Activated CD8-positive, alpha-beta memory T cell treated with anti-CD3 and anti-CD28 coated beads, Interleukin-2, amount 50 U/mL, for 48 hours (primary cell): ENCODE results near the gene TOMM5.
A peak's percentile ranks its signal among the peaks of the same experiment; 100 is the strongest.

Source experiments
- DNase-seq: peaks from one replicate; pipeline ENCODE4 v3.0.0-alpha.2; 2020

TOMM5 gene

DNA sequence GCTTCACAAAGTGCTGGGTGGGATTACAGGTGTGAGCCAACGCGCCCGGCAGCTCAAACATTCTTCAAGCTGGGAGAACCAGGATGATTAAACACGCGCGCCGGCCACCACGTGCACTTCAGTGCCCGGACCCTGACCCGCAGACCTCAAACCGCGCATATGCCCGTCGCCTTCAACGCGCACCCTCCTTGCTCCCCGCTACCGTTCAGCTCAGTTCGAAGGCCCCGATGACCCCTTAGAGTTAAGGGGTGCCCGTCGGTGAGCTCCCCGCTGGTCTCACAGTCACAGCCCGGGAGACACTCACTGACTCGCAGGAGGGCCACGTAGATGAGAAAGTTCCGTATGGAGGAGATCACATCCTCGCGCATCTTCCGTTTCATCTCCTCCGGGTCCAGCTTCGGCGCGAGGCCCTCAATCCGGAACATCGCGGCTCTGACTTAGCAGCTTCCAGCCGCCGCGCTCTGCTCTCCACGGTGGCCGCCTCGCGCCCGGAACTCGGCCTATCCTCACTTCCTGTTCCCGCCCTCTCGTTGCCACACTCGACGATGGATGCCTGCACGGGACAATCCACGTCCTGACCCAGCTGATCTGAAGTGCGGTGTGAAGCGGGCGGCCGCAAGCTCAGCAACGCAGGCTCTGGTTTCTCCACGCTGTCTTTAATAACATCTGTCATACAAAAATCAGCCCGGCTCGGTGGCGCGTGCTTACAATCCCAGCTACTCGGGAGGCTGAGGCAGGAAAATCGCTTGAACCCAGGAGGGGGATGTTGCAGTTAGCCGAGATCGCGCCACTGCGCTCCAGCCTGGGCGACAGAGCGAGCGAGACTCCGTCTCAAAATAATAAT is at the start of gene TOMM5:
TOMM5 (minus strand) TSS at position 490 of the 844 bp plus-strand sequence; CDS start at position 425, 65 bp downstream.
- peak; percentile 94 for DNase-seq

DNA sequence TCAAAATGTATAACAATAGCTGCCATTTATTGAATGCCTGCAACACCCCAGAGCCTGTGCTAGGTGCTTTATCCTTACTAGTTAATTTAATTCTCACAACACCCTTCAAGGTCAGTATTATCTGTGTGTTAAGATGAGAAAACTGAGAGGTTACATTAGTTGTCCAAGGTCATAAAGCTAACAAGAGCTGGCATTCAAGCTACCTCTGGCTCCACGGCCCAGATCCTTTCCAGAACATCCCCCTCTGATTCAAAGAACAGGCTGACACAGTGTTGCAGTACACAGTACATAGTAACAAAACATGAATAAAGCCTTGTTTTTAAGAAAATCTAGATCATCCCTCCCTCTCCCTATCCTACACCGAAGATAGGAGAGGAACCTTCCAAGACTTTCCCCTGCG is 48.9 kb upstream of the TOMM5 start:
- no peak for DNase-seq

DNA sequence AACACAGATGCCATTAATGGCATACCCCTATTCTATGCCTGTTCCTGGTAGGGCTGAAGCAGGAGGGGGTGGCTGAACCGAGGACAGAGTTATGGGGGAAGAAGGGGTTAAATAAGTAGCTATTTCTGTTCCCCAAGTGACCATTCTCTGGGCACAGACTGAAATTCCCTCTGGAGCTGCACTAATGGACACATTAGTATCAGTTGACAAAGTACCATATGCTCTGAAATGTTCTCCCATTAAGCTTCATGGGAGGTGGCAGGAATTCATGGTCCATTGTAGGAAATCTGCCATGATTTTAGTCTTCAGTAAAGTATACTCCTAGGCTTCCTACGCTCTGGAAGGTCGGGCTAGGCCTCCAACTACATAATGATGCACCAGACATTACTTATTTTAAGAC is 47.8 kb upstream of the TOMM5 start:
- no peak for DNase-seq

DNA sequence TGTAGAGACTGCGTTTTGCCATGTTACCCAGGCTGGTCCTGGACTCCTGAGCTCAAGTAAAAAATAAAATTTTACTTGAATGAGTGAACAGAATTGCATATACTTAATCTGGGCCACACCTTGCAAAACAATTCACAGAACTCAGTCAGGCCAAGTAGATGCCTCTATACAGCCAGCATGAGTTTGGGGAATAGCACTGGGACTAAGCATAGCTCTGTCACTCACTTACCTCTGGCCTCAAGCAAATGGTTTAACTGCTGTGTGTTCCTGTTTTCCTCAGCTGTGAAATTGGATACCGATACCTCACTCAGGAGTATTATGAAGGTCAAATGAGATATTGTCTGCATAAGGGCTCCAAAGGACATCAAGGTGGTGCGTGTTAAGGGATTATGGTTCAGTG is 47.4 kb upstream of the TOMM5 start:
- no peak for DNase-seq

DNA sequence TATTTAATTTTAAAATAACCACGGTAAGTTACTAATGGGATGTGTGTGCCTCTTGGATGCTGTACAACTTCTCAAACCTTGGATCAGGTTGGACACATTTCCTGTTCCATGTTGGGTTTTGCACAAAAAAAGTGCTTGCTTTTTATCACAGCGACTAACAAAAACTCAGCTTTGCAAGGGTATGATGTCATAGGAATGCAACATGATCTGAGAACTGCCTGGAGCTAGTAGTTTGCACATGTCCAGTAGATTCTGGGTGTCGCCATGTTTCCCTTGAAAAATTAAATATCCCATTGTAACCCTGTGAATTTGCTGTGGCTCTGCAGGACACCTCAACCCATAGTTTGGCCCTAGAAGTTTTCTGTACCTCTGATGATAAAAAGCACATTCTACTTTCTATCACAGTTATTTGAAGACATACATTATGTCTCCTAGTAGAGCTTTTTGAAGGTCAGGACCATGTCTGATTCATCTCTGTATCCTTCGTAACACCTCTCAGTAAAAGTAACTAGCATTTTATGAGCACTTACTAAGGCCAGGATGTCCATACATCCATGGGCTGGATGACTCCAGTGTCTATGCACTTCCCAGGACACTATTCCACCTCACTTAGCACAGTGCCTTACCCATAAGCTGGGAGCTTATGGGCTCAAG is 46.8 kb upstream of the TOMM5 start:
- no peak for DNase-seq

DNA sequence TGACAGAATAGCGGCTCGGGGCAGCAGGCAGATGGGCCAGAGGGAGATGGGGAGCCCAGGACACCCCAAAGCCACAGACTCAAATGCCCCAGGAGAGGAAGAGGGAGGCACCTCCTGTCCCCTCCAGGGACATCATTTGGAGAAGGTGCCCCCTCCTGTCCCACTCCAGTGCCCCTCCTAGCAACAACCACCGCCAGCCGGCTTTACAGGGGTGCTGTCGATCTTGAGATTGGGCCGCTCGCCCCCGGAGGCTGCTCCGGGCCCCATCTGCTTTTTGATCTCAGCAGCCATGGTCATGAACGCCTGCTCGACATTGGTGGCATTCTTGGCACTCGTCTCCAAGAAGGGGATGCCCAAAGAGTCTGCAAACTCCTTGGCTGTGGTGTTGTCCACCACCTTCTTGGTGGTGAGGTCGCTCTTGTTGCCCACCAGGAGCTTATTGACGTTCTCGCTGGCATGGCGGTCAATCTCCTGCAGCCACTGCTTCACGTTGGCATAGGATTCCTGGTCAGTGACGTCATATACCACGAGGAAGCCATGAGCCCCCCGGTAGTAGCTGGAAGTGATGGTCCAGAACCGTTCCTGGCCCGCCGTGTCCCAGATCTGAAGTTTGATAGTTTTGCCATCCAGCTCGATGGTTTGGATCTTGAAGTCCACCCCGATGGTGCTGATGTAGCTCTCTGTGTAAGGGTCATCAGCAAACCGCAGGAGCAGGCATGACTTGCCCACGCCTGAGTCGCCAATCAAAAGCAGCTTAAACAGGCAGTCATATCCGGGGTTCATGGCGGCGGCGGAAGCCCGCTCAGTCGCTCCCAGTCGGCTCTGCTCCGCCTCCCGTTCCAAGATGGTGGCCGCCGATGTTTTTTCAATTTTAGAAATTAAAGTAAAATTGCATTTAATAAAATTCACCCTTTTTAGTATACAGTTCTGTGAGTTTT is 44.4 kb upstream of the TOMM5 start:
- no peak for DNase-seq

DNA sequence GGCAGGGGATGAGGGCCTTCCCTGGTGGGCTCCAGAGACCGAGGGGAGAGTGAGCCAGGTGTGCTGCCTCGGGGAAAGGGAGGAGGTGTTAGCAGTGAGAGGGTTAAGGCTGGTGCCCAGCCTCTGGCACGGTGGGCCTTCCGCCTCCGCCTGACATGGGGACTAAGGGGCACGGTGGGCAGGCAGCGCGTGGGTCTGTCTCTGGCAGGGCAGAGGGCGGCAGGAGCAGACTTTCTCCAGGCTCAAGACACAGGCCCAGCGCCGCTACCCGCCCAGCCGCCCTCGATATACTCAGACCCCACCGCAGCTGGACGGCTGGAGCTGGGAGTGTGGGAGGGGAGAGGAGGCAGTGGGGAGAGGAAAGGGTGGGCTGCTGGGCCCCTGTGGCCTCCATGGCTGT is 43.4 kb upstream of the TOMM5 start:
- no peak for DNase-seq

DNA sequence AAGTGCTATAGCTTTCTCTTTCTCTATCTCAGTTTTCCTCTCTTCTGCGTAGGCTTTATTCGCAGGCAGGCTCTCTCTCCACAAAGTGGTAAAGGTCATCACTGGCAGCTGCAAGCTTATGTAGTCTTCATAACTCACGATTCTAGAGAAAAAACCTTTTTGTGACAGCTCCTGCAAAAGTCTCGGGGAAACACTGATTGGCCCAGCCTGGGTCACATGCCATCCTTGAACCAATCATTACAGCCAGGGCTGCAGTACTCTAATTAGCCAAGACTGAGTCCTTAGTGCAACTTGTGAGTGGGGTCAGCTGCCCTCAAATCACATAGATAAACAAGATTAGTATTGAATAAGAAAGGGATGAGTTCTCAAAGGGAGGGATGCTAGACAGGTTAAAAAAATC is 40.1 kb upstream of the TOMM5 start:
- DNase-seq, result no peak

DNA sequence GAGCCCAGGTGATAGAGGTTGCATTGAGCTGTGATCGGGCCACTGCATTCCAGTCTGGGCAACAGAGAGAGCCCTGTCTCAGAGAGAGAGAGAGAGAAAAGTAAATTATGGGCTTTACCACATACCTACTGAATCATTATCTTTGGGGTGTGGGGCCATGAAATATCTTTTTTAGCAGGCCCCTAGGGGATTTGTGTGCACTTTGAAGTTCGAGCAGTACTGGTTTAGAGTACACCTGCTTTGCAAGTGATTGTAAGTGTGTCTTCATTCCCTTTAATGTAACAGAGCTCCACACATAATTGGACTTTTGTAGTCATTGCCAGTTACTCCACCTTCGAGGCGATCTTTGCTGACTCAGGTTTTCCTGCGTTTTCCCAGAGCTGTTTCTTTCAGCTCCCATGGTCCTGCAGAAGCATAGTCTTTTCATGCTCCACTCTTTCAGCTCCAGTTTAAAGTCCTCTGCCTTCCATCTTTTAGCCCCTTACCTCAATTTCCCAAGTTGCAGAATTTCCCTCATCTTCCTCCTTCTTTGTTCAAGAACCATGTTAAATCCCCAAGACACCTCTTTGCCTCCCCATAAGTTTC is 34.4 kb upstream of the TOMM5 start:
- no peak for DNase-seq

DNA sequence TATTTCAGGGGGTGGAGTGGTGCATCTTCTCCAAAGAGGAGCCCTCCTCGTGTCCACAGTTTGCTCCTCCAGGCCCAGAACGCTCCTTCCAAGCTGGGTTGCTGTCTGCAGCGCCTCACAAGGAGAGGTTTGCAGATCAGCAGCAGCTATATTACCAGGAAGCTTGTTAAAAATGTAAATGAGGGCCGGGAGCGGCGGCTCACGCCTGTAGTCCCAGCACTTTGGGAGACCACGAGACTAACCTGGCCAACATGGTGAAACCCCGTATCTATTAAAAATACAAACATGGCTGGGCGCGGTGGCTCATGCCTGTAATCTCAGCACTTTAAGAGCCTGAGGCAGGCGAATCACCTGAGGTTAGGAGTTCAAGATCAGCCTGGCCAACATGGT is 33.4 kb upstream of the TOMM5 start:
- DNase-seq, result no peak

DNA sequence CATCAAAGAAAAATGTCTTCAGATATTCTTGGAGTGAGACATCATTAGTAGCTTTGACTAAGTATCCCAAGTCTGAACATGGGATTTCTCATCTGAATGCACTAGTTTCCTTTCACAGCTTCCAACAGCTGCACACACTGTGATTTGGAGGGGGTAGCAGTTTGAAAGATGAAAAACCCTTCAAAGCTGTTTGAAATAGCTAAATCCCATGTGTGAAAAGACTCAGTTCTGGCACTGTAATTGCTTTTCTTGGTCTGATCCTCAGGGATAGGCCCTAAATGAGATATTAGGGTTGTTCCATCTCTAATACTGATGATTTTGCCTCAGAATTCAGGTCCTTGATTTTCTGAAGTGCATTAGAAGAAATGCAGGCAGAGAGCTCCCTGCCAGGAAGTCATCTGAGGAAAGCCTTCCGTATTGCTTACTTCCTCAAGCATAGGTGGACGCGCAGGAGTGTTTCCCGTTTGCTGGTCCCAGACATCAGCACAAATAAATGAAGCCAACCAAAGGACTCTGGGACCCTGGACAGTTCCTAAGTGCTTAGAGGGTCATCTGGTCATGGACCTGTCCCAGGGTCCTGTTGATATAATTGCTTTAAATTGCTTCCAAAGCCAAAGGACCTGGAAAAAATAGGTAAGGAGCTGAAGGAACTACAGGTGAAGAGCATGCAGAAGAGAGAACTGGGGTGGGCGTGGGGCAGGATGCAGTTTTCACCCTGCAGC is 32.8 kb upstream of the TOMM5 start:
- no peak for DNase-seq

DNA sequence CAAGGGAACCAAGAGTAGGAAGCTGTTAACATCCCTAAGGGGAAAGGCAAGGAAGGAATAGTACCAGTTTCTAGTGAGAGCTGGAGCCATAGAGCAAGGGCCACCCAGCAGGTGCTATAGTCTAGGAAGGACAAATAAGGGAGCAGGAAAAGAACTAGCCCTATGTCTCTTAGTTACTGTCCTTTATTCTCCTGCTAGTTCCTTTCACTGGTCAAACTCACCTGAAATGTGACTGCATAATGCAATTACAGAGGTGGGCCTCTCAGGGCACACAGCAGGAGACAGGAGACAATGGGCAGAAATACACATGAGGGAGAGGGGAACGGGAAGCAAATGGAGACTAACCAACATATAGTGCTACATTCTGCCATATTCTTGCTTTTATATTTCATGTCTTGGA is 31.7 kb upstream of the TOMM5 start:
- DNase-seq, result no peak

DNA sequence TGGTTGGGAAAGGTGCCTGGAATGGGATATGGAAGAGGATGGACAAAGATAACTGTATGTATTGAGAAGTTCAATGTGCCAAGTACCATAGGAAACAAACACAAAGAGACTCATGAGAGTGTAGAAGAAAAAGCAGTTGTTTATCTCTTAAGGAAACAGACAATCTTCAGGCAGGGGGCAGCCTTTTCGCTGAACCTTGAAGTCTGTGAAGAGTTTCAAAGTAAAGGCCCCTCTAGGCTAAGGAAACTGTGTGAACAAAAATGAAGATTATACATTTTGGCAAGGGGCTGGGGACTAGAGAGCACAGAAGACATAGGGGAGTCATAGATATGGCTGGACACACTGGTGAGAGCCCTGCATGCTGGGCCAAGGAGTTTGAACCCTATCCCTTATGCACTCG is 30.9 kb upstream of the TOMM5 start:
- no peak for DNase-seq

DNA sequence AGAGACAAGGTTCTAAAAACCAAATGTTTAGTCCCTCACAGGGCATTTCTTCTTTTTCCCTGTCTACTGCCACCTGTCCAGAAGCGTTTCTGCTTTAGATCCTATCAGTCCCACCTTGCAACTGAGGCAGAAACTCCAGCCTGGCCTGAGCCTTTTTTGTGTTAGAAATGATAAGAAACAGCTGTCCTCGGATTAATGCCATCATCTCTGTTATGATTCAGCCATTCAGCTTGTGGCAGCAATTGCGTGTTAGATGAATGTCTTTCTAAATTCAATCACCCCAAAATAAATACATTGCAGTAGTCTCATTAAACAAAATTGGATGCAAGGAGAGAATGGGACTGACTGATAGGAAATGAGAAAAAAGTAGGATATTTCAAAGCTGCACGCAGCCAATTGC is 30.1 kb upstream of the TOMM5 start:
- DNase-seq, result no peak

DNA sequence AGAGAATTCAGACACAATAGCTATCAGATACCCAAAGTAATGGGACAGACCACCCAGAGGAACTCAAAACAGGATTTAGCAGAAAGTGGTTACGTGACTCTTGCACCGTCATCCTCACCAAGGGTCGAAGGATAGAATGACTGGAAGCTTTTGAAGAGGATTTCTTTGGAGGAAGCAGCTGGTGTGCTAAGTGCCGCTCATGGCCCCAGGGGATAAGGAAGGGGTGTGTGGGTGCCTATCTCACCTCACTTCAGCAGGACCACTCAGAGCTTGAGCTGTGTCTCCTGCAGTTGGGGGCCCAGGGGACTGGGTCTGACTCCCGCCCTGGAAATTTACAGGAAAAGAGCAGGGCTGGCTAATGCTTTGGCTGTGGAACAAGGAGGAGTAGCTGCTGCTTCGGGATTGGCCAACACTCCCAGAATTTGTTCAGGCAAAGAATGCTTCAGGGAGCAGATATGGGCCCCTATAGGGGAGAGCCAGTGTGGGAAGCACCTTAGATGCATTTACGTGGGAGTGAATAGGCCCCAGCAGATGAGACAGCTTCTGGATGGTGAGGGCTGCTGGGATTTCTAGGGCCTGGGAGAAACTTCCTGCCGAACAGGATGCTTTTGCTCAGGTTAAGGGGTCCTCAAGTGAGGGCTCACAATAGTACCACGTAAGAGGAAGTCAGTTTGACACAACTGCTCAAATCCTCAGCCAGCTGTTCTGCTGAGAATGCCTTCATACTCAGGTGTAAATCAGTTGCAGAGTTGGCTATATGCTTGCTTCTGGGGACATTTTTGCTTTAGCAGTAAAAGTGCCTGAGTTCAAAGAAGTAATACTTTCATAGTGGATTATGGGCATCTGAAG is 29.1 kb upstream of the TOMM5 start:
- no peak for DNase-seq

DNA sequence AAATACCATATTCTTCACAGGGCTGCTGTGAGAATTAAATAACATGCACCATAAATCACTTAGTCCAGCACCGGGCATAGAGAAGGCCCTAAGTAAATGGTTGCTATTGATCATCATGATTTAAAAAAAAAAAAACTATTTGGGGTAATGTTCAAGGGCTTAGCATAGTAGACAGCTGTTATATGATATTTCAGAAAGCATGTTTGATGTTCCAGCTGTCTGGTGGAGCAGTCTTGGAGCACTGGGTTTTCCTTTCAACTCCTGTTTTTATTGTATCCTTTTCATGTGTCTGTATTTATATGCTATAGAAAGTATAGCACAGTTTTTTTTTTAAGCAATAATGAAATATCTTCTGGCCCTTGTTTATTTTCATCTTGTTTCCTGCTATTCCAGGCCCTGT is 28.0 kb upstream of the TOMM5 start:
- no peak for DNase-seq

DNA sequence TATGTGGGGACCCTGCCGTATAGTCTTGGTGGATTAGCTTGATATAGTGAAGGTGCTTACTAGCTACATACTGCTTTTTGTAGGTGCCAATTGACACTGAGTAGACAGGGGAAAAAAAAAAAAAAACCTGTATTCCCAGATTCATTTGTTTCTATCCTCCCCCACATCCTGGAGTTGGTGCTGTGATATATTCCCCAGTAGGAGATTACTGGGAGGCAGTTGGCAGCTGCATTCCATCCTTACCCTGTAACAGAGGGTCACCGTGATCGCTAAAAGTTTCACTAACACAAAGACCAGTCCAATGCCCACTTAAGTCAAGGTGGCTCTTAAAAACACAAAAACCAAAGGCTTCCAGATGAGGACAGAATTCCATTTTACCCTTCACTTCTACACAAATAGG is 27.4 kb upstream of the TOMM5 start:
- no peak for DNase-seq

DNA sequence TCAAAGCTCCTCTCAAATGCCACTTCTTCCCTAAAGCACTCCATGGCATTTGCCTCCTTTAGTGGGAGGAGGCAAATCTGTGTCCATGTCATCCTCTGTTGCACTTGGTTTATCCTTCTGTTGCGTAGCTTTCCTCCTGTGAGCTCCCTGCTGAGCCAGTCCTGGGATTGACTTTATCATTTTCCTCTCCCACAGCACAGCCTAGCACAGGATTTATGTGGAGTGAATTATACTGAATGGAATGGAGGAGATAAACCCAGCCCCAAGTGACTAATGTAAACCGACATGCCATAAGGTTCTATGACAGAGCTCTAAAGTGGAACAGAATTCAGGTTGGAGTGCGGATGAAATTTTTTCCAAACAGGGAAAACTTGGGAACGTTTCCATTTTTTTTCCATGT is 26.4 kb upstream of the TOMM5 start:
- DNase-seq, result no peak

DNA sequence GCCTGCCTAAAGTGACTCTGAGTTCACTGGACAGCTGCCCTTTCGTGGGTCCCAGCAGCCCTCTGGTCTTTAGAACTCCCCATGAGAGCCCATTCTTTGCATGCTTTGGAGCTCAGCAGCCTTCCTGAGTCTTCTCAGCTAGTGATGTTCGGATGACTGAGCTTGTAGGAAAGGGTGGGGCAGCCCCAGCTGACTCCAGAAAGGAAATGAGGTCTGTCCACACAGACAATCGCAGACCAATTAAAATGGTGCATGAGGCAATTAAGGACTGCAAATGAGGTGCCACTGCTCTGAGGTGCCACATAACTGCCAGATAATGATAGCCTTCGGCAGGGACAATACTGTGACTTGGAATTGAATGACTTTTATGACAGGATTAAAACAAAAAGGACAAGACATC is 25.4 kb upstream of the TOMM5 start:
- no peak for DNase-seq

DNA sequence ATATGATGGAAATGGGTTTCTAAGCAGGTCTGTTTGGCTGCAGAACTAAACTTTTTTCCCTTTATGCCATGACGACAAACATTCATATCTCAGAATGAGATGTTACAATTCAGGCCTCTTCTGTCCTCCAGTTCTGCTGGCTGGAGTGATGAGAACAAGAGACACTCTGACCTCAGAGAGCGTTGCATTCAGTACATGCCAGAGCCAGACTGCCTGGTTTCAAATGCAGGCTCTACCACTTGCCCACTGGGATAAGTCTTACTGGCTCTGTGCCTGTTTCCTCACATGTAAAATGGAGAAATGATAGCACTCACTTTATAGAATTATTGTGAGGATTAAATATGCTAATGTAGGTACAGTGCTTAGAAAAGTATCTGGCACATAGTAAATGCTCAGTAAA is 24.8 kb upstream of the TOMM5 start:
- DNase-seq, result no peak

DNA sequence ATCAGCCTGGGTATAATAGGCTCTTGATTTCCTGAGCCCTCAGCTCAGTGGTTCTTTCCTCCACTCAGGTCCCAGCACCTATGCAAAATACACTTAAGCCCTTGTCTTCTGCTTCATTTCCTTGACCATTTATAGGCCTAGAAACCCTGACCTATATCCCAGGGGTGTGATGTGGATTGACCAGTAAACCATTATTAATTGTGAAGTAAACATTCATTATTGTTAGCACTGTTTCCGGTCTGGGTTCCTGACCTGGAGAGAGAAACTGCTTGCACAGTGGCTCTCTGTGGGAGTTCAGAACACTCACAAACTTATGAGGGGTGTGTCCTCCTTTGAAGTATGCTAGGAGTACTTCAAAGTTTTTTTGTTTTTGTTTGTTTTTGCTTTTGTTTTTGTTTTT is 19.6 kb upstream of the TOMM5 start:
- no peak for DNase-seq

DNA sequence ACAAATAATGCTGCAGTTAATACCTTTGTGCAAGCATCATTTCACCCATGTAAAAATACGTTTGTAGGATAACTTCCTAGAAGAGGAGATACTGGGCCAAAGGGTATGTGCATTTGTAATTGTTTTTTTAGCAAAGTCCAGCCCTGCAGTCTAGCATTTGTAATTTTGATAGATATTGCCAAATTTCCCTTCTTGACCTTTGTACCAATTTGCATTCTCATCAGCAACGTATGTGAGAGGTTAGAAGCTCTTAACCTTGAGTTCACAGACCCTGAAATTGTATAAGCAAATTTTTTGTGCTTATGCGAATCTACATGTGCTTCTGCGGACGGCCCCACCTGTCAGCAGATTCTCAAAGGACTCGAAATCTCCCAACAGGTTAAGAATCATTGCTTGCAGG is 18.6 kb upstream of the TOMM5 start:
- no peak for DNase-seq
